GM12865 (cell line): ENCODE data around the gene DCAF15.

ENCODE experiments used
- DNase-seq: peaks from one replicate; pipeline ENCODE4 v3.0.0; 2010; ENCODE audit warnings: low read depth
- H3K4me3 ChIP-seq: 2 replicates; pipeline ENCODE4 v1.5.1; 2011; ENCODE audit warnings: mild to moderate bottlenecking, low read depth, low read length, control low read depth
- TF ChIP-seq, protein P1 (sequence below): IDR thresholded peaks from 2 replicates; pipeline ENCODE4 v1.5.1; 2011; ENCODE audit warnings: low read length, control low read depth, low read depth, inconsistent platforms; ENCODE audit not compliant: insufficient read depth; ENCODE audit errors: missing control alignments

DCAF15 gene

DNA sequence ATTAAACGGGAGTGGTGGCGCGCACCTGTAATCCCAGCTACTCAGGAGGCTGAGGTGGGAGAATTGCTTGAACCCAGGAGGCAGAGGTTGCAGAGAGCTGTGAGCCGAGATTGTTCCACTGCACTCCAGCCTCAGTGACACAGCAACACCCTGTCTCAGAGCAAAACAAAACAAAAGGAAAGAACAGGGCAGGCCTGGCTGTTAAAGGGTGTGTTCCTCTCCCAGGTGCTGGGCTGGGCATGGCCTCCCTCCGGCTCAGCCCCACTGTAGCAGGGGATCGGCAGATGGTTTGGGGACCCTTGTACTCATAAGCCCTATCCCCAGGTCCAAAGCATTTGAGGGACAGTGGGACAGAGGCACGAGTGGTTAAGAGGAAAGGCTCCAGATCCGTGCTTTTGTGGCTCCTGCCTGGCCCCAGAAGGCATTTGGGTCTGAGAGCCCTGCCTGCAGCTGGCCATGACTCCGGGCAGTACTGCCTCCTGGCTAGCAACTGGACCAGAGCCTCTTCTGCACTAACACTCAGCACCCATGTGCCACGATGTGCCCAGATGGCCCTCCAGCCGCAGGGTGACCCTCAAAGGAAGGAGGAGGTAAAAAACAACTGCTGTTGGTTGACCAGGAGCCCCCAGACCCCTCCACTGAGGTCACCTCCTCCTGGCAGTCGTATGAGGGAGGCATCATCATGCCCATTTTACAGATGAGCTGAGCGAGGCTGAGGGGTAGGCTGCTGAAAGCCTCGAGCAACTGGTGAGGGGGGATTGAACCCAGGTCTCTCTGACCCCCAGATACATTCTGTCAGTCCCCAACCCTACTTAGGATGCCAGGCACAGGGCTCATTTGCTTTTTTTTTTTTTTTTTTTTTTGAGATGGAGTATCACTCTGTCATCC is 43.8 kb downstream of the DCAF15 start:
- TF ChIP-seq, protein P1, sequence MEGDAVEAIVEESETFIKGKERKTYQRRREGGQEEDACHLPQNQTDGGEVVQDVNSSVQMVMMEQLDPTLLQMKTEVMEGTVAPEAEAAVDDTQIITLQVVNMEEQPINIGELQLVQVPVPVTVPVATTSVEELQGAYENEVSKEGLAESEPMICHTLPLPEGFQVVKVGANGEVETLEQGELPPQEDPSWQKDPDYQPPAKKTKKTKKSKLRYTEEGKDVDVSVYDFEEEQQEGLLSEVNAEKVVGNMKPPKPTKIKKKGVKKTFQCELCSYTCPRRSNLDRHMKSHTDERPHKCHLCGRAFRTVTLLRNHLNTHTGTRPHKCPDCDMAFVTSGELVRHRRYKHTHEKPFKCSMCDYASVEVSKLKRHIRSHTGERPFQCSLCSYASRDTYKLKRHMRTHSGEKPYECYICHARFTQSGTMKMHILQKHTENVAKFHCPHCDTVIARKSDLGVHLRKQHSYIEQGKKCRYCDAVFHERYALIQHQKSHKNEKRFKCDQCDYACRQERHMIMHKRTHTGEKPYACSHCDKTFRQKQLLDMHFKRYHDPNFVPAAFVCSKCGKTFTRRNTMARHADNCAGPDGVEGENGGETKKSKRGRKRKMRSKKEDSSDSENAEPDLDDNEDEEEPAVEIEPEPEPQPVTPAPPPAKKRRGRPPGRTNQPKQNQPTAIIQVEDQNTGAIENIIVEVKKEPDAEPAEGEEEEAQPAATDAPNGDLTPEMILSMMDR = no peak
- H3K4me3 ChIP-seq = no peak overlapping the region
- DNase-seq = no peak

DNA sequence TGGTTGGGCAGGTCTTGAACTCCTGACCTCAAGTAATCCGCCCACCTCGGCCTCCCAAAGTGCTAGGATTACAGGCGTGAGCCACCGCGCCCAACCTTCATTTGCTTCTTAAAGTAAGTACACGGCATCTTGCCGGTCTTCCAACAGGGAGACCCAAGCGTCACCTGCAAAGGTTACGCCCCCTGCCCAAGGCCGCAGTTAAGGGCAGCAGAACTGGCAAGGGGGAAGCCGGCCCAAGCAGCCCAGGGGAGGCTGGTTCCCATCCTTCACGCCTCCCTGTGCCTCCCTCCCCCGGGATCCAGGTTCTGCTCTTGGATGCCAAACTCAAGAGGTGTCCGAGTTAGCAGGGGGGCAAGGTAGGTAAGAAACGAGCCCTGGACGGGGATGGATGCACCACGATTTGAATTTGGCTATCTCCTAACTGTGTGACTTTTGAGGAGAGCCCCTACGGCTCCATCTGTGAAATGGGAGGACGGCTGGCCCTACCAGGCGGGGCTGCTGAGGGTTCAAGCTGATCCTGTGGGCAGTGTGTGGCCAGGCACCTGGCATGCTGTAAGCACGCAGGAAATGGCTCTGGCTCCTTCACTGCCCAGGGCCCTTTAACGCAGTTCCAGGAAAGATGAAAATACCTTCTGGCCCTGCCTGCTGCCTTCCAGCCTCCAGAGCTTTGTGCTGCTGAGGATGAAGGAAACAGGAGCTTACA is 44.8 kb downstream of the DCAF15 start:
- no peak overlapping the region for H3K4me3 ChIP-seq
- no peak for DNase-seq
- TF ChIP-seq, protein P1 = no peak

DNA sequence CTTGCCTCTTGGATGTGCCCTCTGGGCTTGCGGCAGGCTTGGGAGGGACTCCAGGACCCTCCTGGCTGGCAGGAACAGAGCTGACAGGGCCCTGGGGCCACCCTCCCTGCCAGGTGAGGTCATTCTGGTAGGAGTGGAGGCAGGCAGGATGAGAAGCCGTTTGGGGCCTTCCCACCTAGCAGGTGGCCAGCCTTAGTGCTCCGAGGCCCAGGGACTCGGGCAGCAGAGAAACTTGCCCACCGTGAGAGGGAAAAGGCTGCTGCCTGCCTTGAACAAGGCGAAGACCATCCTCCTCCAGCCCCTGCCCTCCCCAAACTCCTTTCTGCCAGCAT is 45.3 kb downstream of the DCAF15 start:
- TF ChIP-seq, protein P1 = no peak
- DNase-seq = no peak
- H3K4me3 ChIP-seq = no peak overlapping the region

DNA sequence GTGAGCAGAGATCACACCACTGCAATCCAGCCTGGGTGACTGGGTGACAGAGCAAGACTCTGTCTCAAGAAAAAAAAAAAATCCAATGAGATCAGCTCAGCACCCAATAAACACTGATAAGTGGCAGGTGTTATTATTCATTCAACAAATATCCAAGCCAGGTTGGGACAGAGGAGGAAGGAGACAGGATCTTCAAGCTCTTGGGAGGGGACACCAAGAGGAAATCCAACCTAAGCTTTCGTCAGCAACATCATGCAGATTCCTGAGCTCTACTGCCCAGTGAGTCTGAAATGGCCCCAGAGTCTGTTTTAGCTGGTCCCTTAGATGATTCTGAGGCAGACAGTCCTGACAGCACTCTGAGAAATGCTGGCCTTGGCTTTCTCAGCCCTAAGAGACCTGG is 46.1 kb downstream of the DCAF15 start:
- DNase-seq = no peak
- TF ChIP-seq, protein P1 = no peak
- H3K4me3 ChIP-seq = no peak overlapping the region

DNA sequence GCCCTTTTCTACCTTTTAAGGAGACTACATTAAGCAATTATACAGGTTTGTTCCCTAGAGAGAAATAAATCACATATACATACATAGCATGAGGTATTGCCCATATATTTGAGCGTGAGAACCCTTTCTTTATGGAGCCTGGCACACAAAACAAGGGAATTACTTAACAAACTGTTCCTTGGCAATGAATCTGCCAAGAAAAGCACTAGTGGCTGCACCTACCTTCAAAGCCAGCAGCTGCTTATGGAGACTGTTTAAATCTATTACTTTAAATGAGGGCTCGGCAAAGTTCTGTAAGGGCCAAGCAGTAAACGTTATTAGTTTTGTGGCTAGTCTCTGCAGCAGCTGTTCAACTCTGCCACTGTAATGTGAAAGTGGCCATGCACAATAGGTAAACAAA is 46.8 kb downstream of the DCAF15 start:
- TF ChIP-seq, protein P1 = no peak
- no peak overlapping the region for H3K4me3 ChIP-seq

DNA sequence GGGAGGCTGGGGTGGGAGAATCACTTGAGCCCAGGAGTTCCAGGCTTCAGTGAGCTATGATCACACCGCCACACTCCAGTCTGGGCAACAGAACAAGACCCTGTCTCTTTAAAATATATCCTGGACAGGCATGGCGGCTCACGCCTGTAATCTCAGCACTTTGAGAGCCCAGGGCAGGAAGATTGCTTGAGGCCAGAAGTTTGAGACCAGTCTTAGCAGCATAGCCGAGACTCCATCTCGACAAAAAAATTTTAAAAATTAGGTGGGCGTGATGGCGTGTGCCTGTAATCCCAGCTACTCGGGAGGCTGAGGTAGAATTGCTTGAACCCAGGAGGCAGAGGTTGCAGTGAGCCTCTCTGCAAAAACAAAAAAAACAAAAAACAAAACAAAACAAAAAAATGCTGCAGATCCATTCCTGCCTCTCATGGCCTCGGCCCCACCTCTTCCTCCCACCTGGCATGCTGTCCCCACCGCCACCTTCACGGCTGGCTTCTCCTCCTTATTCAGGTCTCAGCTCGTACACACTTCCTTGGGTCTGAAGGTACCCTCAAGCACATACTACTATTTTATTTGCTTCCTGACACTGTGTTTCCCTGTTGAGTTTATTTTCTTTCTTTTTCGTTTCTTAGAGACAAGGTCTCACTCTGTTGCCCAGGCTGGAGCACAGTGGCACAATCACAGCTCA is 48.5 kb downstream of the DCAF15 start:
- TF ChIP-seq, protein P1 = no peak
- no peak overlapping the region for H3K4me3 ChIP-seq
- DNase-seq = no peak

More for the DNA sequence above, 46.8 kb downstream of the DCAF15 start:
- no peak for DNase-seq
